PC-9 (cell line): ENCODE results near the gene PDE4B. TPM values are rescaled to one million over a fixed set of nuclear protein-coding genes. Genes with fewer than 3 reads are reported as not detected.

ENCODE experiments used
- BruUV-seq: library from RNA; stranded (reverse); fragments of 400-500 nt; replicated peaks from 2 replicates; lab custom pipeline; 2021; lab: Mats Ljungman, UMichigan
- CTCF ChIA-PET: fragments of 300-600 bp; sonication (Branson Sonifier 250); formaldehyde crosslinking; loops from one replicate; lab custom pipeline; 2022; ENCODE audit warnings: antibody characterized with exemption; lab: Charles Lee
- POLR2A ChIA-PET: fragments of 300-600 bp; sonication (Branson Sonifier 250); formaldehyde crosslinking; loops from one replicate; lab custom pipeline; 2022; ENCODE audit warnings: antibody characterized with exemption; ENCODE audit not compliant: unreplicated experiment; lab: Charles Lee
- DNase-seq, 2 experiments: peaks; one replicate each; pipeline versions ENCODE4 v3.0.0 to v3.0.0-alpha.2; 2015 to 2022; ENCODE audit warnings: mixed read lengths in 1 of 2
- H2AFZ ChIP-seq: fragments of 200-600 bp; sonication (generic); 2 replicates; pipeline ENCODE4 v1.8.1; 2017; ENCODE audit warnings: antibody characterized with exemption
- H3F3A ChIP-seq: fragments of 200-600 bp; sonication (generic); 2 replicates; pipeline ENCODE4 v1.8.1; 2017; ENCODE audit warnings: antibody characterized with exemption, mild to moderate bottlenecking, low read depth; ENCODE audit not compliant: insufficient read depth
- H3K27ac ChIP-seq: fragments of 200-600 bp; sonication (generic); 2 replicates; pipeline ENCODE4 v1.6.1; 2016; ENCODE audit warnings: mixed run types
- H3K27me3 ChIP-seq: fragments of 200-600 bp; sonication (generic); 2 replicates; pipeline ENCODE4 v1.6.1; 2016; ENCODE audit warnings: low read depth, mixed run types; ENCODE audit not compliant: insufficient read depth
- H3K36me3 ChIP-seq: fragments of 200-600 bp; sonication (generic); 2 replicates; pipeline ENCODE4 v1.6.1; 2016; ENCODE audit warnings: low read depth, mixed run types
- H3K4me1 ChIP-seq: fragments of 200-600 bp; sonication (generic); replicated peaks from 2 replicates; pipeline ENCODE4 v1.6.1; 2016; ENCODE audit warnings: mixed run types; ENCODE audit not compliant: insufficient read depth
- H3K4me2 ChIP-seq: fragments of 200-600 bp; sonication (generic); 2 replicates; pipeline ENCODE4 v1.6.1; 2017; ENCODE audit warnings: mixed run types
- H3K4me3 ChIP-seq: fragments of 200-600 bp; sonication (generic); 2 replicates; pipeline ENCODE4 v1.6.1; 2016; ENCODE audit warnings: mixed run types
- H3K79me2 ChIP-seq: fragments of 200-600 bp; sonication (generic); 2 replicates; pipeline ENCODE4 v1.6.1; 2017; ENCODE audit warnings: low read depth, mixed run types
- H3K9me2 ChIP-seq: fragments of 200-600 bp; sonication (generic); 2 replicates; pipeline ENCODE4 v1.8.1; 2017; ENCODE audit warnings: mild to moderate bottlenecking; ENCODE audit not compliant: insufficient read depth
- H3K9me3 ChIP-seq: fragments of 200-600 bp; sonication (generic); 2 replicates; pipeline ENCODE4 v1.8.1; 2016; ENCODE audit warnings: low read depth; ENCODE audit not compliant: insufficient read depth
- H4K20me1 ChIP-seq: fragments of 200-600 bp; sonication (generic); 2 replicates; pipeline ENCODE4 v1.8.1; 2017; ENCODE audit not compliant: insufficient read depth
- EZH2 ChIP-seq: fragments of 200-600 bp; sonication (generic); IDR thresholded peaks from 2 replicates; pipeline ENCODE4 v1.8.0; 2017; ENCODE audit warnings: antibody characterized with exemption, low read depth
- intact Hi-C: fragments of 100-400 bp; cut with micrococcal nuclease; formaldehyde crosslinking; loops from one replicate; pipeline ENCODE4 v1.10.0; 2022; ENCODE audit not compliant: unreplicated experiment
- total RNA-seq: library from RNA; stranded (reverse); gene quantifications from 2 replicates; pipeline ENCODE4 v1.2.3, GENCODE V29; 2021
- TF ChIP-seq, protein P1 (sequence below): fragments of 200-600 bp; sonication (generic); conservative IDR thresholded peaks from 2 replicates; pipeline ENCODE4 v1.6.1; 2017; ENCODE audit warnings: mixed run types, antibody characterized with exemption, mild to moderate bottlenecking, moderate library complexity

PDE4B gene
- total RNA-seq, 1 experiment from 2014 or later, result 1.3 TPM

DNA sequence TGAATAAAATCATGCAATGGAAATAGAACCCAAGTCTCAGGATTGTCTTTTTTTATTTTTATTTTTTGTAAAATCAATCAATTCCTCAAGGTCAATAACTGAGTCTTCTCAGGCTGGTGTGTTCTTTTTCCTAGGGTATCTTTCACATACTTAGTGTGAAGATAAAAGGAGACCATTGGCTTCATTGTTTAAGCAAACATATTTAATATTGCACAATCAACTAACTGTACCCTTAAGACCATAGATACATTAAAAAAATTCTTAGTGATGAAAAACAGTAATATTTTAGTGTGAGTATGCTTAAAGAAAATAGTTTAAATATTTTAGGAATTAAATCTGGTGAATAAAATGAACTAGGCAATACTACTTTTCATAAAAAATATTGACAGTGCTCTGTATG is 31.4 kb downstream of the PDE4B start:
- POLR2A ChIA-PET, result no interaction called here
- TF ChIP-seq, protein P1, sequence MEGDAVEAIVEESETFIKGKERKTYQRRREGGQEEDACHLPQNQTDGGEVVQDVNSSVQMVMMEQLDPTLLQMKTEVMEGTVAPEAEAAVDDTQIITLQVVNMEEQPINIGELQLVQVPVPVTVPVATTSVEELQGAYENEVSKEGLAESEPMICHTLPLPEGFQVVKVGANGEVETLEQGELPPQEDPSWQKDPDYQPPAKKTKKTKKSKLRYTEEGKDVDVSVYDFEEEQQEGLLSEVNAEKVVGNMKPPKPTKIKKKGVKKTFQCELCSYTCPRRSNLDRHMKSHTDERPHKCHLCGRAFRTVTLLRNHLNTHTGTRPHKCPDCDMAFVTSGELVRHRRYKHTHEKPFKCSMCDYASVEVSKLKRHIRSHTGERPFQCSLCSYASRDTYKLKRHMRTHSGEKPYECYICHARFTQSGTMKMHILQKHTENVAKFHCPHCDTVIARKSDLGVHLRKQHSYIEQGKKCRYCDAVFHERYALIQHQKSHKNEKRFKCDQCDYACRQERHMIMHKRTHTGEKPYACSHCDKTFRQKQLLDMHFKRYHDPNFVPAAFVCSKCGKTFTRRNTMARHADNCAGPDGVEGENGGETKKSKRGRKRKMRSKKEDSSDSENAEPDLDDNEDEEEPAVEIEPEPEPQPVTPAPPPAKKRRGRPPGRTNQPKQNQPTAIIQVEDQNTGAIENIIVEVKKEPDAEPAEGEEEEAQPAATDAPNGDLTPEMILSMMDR, result no peak
- TF ChIP-seq EZH2, result no peak
- Histone ChIP-seq H3K27ac (no peak overlapping the region), H3K4me2 (no peak overlapping the region), H3F3A (no peaks in the 10 kb centered on the region), H3K27me3 (no peaks in the 10 kb centered on the region), H3K79me2 (no peaks in the 10 kb centered on the region), H3K4me1 (no peaks in the 10 kb centered on the region), H3K9me2 (0 out of 2 replicates have a peak, but pooled peaks cover 3% of the 10 kb centered on the region), H3K36me3 (no peaks in the 10 kb centered on the region), H3K9me3 (no peaks in the 10 kb centered on the region), H4K20me1 (no peaks in the 10 kb centered on the region), H3K4me3 (no peak overlapping the region), H2AFZ (no peak overlapping the region)
- no TSS peak for BruUV-seq
- no peak for DNase-seq
- intact Hi-C loops, result no loop called here
- CTCF ChIA-PET, result no interaction called here

DNA sequence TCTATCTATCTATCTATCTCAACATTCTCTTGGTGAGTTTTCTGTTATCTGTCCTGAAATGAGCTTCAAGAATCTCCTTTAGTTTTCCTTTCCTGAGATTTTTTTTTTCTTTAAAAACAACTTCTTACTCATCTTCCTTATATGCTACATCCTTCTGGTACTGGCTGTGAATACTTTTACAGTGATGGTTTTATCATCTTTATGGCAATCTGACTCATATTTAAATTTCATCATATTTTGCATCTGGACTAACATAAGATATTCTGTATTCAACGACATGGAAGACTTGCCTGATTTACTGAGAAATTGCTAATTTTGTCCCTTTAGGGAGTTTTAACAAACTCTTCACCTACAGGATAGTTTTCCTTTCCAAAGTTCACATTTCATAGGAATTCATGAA is 33.0 kb downstream of the PDE4B start:
- DNase-seq, result no peak
- intact Hi-C loops, result no loop called here
- H3K36me3 ChIP-seq, result no peaks in the 10 kb centered on the region
- H3K4me2 ChIP-seq, result no peak overlapping the region
- no peak overlapping the region for H3K4me3 ChIP-seq
- CTCF ChIA-PET, result no interaction called here
- H3K9me2 ChIP-seq, result 0 out of 2 replicates have a peak, but pooled peaks cover 3% of the 10 kb centered on the region
- POLR2A ChIA-PET, result no interaction called here
- no peaks in the 10 kb centered on the region for H4K20me1 ChIP-seq
- H3K27ac ChIP-seq, result no peak overlapping the region
- H3K79me2 ChIP-seq, result no peaks in the 10 kb centered on the region
- H3F3A ChIP-seq, result no peaks in the 10 kb centered on the region
- BruUV-seq, result no TSS peak
- H3K4me1 ChIP-seq, result no peaks in the 10 kb centered on the region
- no peaks in the 10 kb centered on the region for H3K27me3 ChIP-seq
- H3K9me3 ChIP-seq, result no peaks in the 10 kb centered on the region
- TF ChIP-seq EZH2, result no peak
- TF ChIP-seq, protein P1, result no peak
- H2AFZ ChIP-seq, result no peak overlapping the region

DNA sequence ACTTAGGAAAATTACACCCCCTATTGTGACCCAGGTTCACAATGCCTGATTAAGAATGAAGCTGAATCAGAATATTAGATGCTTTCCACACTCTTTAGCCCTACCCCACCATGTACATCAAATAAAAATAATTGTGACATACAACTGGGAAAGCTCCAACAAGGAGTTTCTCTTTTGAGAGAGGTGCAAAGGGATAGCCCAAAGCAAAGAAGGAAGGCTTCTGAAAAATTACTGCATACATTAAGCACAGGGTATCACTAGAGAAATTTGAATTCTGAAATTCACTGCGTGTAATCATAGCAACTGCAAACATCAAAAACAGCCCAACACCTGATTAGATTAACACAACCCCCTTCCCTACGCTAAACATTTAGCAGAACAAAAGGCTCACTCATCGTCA is 34.1 kb downstream of the PDE4B start:
- H3K4me2 ChIP-seq, result no peak overlapping the region
- ChIA-PET CTCF (no interaction called here), POLR2A (no interaction called here)

More for the DNA sequence above, 34.1 kb downstream of the PDE4B start:
- H4K20me1 ChIP-seq, result no peaks in the 10 kb centered on the region
- TF ChIP-seq, protein P1, result no peak
- TF ChIP-seq EZH2, result no peak
- DNase-seq, result no peak
- no TSS peak for BruUV-seq
- H2AFZ ChIP-seq, result no peak overlapping the region
- H3K4me3 ChIP-seq, result no peak overlapping the region
- H3K9me2 ChIP-seq, result 0 out of 2 replicates have a peak, but pooled peaks cover 3% of the 10 kb centered on the region
- no peaks in the 10 kb centered on the region for H3K27me3 ChIP-seq
- H3K27ac ChIP-seq, result no peak overlapping the region
- no peaks in the 10 kb centered on the region for H3K4me1 ChIP-seq
- H3K79me2 ChIP-seq, result no peaks in the 10 kb centered on the region
- intact Hi-C loops, result no loop called here
- no peaks in the 10 kb centered on the region for H3K36me3 ChIP-seq
- H3F3A ChIP-seq, result no peaks in the 10 kb centered on the region
- no peaks in the 10 kb centered on the region for H3K9me3 ChIP-seq
